Mucosa of rectum (tissue), 2 donors: ENCODE results near the gene VPS33B.
"Not testable (repeated sequence)": the region's sequence is repeated elsewhere in the genome, so short reads cannot be mapped to it uniquely, and the experiment has no call there.

Experiments
- H3K27ac ChIP-seq, 2 donors: one replicate each; pipeline ENCODE4 v1.7.0; 2013; ENCODE audit warnings: inconsistent platforms in 2 of 2, low read depth in 2 of 2, low read length in 2 of 2
- H3K27me3 ChIP-seq, 2 donors: one replicate each; pipeline ENCODE4 v1.7.0; 2013; ENCODE audit warnings: low read length in 2 of 2; ENCODE audit not compliant: control insufficient read depth in 2 of 2, insufficient read depth in 2 of 2
- H3K36me3 ChIP-seq, 2 donors: one replicate each; pipeline ENCODE4 v1.7.0; 2013; ENCODE audit warnings: low read length in 2 of 2; ENCODE audit not compliant: control insufficient read depth in 2 of 2, insufficient read depth in 2 of 2
- H3K4me1 ChIP-seq, 2 donors: one replicate each; pipeline ENCODE4 v1.7.0; 2013; ENCODE audit warnings: low read length in 2 of 2, mild to moderate bottlenecking in 1 of 2; ENCODE audit not compliant: control insufficient read depth in 2 of 2, insufficient read depth in 2 of 2
- H3K4me3 ChIP-seq, 2 donors: one replicate each; pipeline ENCODE4 v1.7.0; 2013; ENCODE audit warnings: low read length in 2 of 2
- H3K9ac ChIP-seq, 2 donors: one replicate each; pipeline ENCODE4 v1.7.0; 2013; ENCODE audit warnings: low read length in 2 of 2, low read depth in 1 of 2, mild to moderate bottlenecking in 1 of 2
- H3K9me3 ChIP-seq, 2 donors: one replicate each; pipeline ENCODE4 v1.7.0; 2013; ENCODE audit warnings: low read length in 2 of 2; ENCODE audit not compliant: control insufficient read depth in 2 of 2
- donor health status: healthy.
- donor health status: Normal muscosa, but diverticular disease.

VPS33B gene

GRCh38 chr15:91054816-91055215 is 32.4 kb upstream of the VPS33B start:
- Histone ChIP-seq H3K9me3 (no peaks in the 10 kb centered on the region), H3K4me3 (no peak overlapping the region), H3K27ac (no peak overlapping the region), H3K4me1 (peaks cover 0 to 3% of the 10 kb centered on the region in 2 donors), H3K27me3 (peaks cover 11 to 16% of the 10 kb centered on the region in 2 donors), H3K9ac (no peak overlapping the region), H3K36me3 (no peaks in the 10 kb centered on the region)

GRCh38 chr15:91051248-91051647 is 28.9 kb upstream of the VPS33B start:
- H3K27me3 ChIP-seq: peaks cover 7 to 10% of the 10 kb centered on the region in 2 donors
- no peak overlapping the region for H3K27ac ChIP-seq
- H3K4me1 ChIP-seq: peaks cover 0 to 11% of the 10 kb centered on the region in 2 donors
- H3K9me3 ChIP-seq: no peaks in the 10 kb centered on the region
- H3K9ac ChIP-seq: no peak overlapping the region
- H3K4me3 ChIP-seq: no peak overlapping the region
- no peaks in the 10 kb centered on the region for H3K36me3 ChIP-seq

GRCh38 chr15:91050128-91050455 is 27.7 kb upstream of the VPS33B start:
- Histone ChIP-seq H3K27ac (no peak overlapping the region), H3K4me1 (peaks cover 0 to 9% of the 10 kb centered on the region in 2 donors), H3K36me3 (no peaks in the 10 kb centered on the region), H3K9me3 (no peaks in the 10 kb centered on the region), H3K4me3 (no peak overlapping the region), H3K9ac (no peak overlapping the region), H3K27me3 (peaks cover 0 to 6% of the 10 kb centered on the region in 2 donors)

GRCh38 chr15:91049378-91050127 is 27.2 kb upstream of the VPS33B start:
- no peaks in the 10 kb centered on the region for H3K36me3 ChIP-seq
- H3K27ac ChIP-seq: no peak overlapping the region
- H3K4me3 ChIP-seq: no peak overlapping the region
- H3K9ac ChIP-seq: no peak overlapping the region
- H3K27me3 ChIP-seq: peaks cover 0 to 6% of the 10 kb centered on the region in 2 donors
- H3K4me1 ChIP-seq: peaks cover 0 to 9% of the 10 kb centered on the region in 2 donors
- H3K9me3 ChIP-seq: no peaks in the 10 kb centered on the region

GRCh38 chr15:91047545-91048199 is 25.3 kb upstream of the VPS33B start:
- Histone ChIP-seq H3K27me3 (peaks cover 0 to 3% of the 10 kb centered on the region in 2 donors), H3K4me1 (peaks cover 0 to 9% of the 10 kb centered on the region in 2 donors), H3K4me3 (no peak overlapping the region), H3K9me3 (no peaks in the 10 kb centered on the region), H3K36me3 (no peaks in the 10 kb centered on the region), H3K9ac (no peak overlapping the region), H3K27ac (no peak overlapping the region)

- H3K36me3 ChIP-seq, H3K4me1 ChIP-seq, H3K4me3 ChIP-seq, H3K9me3 ChIP-seq, H3K9ac ChIP-seq, H3K27me3 ChIP-seq, H3K27ac ChIP-seq: not testable (repeated sequence)
Measured at GRCh38 chr15:91046056-91046455, 23.7 kb upstream of the VPS33B start.

GRCh38 chr15:91045065-91045464 is 22.7 kb upstream of the VPS33B start:
- Histone ChIP-seq H3K9me3 (no peaks in the 10 kb centered on the region), H3K27me3 (no peaks in the 10 kb centered on the region), H3K4me1 (peaks cover 0 to 9% of the 10 kb centered on the region in 2 donors), H3K27ac (no peak overlapping the region), H3K36me3 (no peaks in the 10 kb centered on the region), H3K4me3 (no peak overlapping the region), H3K9ac (no peak overlapping the region)

GRCh38 chr15:91043202-91043874 is 20.9 kb upstream of the VPS33B start:
- Histone ChIP-seq H3K9ac (no peak overlapping the region), H3K36me3 (no peaks in the 10 kb centered on the region), H3K4me3 (no peak overlapping the region), H3K27ac (no peak overlapping the region), H3K9me3 (no peaks in the 10 kb centered on the region), H3K27me3 (no peaks in the 10 kb centered on the region), H3K4me1 (peaks cover 0 to 3% of the 10 kb centered on the region in 2 donors)

GRCh38 chr15:91040856-91041255 is 18.5 kb upstream of the VPS33B start:
- no peaks in the 10 kb centered on the region for H3K4me1 ChIP-seq
- no peaks in the 10 kb centered on the region for H3K9me3 ChIP-seq
- no peak overlapping the region for H3K4me3 ChIP-seq
- H3K27me3 ChIP-seq: peaks cover 3 to 4% of the 10 kb centered on the region in 2 donors
- H3K27ac ChIP-seq: no peak overlapping the region
- H3K9ac ChIP-seq: no peak overlapping the region
- H3K36me3 ChIP-seq: no peaks in the 10 kb centered on the region

GRCh38 chr15:91039996-91040395 is 17.6 kb upstream of the VPS33B start:
- Histone ChIP-seq H3K9ac (no peak overlapping the region), H3K4me1 (no peaks in the 10 kb centered on the region), H3K36me3 (no peaks in the 10 kb centered on the region), H3K4me3 (no peak overlapping the region), H3K9me3 (no peaks in the 10 kb centered on the region), H3K27me3 (peaks cover 3 to 4% of the 10 kb centered on the region in 2 donors), H3K27ac (no peak overlapping the region)
